ENCODE results near the gene MESP2.

Gene MESP2

DNA sequence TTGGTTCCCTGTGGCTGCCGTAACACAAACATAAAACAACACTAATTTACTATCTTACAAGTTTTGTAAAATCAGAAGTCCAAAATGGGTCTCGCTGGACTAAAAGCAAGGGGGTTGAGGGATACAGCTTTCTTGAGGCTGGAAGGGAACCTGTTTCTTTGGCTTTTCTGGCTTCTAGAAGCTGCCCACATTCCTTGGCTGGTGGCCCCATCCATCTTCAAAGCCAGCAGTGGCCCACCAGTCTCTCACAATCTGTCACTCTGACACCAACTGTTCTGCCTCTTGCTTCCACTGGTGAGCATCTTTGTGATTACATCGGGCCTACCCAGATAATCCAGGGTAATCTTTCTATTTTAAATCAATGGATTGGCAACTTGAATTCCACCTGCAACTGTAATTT is 39.6 kb downstream of the MESP2 start:
- DNase-seq (ENCODE audit: low read depth, low spot score), result no peak

DNA sequence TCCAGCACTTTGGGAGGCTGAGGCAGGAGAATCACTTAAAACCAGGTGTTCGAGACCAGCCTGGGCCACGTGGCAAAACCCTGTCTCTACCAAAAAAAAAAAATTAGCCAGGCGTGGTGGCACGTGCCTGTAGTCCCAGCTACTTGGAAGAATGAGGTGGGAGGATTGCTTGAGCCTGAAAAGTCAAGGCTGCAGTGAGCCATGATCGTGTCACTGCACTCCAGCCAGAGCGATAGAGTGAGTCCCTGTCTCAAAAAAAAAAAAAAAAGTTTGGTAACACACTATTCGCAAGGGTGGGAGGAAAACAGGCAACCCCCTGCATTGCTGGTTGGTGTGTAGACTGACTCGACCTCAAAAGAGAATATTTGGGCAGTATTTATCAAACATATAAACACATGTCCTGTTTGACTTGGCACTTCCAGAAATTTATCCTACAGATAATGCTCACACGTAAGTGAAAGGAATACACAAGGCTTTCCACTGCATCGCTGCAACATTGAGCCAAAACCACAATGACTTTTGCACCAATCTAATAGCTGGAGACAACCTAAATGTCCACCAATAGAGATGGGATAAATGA is 41.7 kb downstream of the MESP2 start:
- DNase-seq (ENCODE audit: low read depth, low spot score), result no peak

DNA sequence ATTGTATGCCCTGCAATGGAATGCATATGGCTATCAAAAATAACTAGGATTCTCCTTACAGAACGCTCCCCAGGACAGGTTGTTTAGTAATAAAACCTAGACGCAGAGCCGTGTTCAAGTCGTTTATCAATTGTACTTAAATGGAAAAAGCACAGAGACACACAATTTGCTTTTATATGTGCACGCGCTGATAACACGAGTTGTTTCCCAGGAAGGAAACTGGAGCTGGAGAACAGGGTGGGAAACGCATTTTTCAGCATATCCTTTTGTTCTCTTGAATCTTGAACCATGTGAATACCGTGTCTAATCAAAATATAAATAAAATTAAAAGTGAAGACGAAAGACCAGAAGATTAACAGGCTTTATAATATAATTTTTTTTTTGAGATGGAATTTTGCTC is 42.2 kb downstream of the MESP2 start:
- DNase-seq (ENCODE audit: low read depth, low spot score), result no peak

DNA sequence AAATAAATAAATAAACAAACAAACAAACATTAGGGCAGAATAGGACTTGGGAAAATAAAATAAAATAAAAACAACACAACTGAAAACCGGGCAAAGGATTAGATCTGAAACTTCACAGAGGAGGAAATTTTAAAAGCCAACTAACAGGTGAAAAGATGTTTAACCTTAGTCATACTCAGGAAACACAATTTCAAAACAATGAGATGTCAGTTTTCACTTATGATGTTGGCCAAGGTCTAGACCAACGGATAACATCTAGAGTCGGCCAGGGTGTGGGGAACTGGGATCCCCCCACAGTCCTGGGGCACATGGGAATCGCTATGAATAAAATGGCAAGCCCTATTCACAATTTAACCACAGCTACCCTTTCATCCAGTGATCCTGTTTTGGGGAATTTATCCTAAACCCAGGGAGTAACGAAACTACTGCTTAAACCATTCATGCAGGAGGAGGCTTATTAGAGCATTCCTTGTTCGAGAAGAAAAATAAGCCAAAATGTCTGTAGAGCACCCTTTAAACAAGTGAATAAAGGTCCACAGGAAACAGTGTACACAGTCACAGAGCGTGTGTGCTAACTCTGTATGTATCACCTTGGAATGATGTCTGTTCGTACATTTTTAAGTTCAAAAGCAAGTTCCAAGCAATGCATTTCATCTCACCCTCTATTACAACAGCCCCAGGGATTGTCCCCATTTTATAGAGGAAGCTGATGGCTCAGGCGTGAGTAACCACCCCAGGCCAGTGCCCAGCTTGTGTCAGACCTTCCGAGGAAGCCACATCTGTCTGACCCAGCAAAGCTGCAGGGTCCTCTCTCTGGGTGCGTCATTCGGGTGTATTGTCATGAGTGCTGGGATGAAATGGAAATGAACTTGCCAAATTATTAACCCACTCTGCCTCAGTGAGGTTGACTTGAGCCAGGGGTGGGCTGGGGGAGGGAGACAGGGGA is 44.8 kb downstream of the MESP2 start:
- no peak for DNase-seq (ENCODE audit: low read depth, low spot score)

DNA sequence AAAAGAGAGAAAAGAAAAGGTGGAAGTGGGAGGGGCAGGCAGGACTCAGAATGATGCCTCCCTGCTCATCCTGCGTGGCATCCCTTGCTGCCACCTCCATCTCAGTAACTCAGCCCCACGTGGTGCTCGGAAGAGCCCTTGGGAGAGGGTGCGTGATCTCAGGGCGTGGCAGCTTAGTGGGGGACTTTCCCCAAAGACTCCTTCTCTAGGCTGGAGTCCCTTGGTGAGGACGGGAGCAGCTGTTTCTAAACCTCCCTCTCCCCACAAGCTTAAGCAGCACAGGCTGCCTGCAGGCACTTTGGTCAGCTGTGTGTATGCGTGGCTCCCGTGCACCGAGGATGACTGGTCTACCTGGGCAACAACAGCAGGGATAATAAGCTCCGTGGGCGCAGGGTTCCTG is 45.9 kb downstream of the MESP2 start:
- no peak for DNase-seq (ENCODE audit: low read depth, low spot score)

DNA sequence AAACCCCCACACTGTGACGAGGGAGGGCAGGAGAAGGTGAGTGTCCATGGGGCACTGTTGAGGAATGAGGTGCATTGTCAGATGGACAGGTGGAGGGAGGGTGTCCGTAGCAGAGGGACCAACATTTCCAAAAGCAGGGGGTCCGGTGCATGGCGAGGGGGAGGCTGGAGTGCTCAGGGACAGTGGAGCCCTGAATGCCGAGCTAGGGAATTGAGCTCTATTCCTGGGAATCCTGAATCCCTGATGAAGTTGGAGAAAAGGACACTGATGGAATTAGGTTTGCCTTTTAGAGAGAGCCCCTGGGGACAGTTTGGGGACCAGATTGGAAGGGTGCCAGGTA is 46.4 kb downstream of the MESP2 start:
- no peak for DNase-seq (ENCODE audit: low read depth, low spot score)

DNA sequence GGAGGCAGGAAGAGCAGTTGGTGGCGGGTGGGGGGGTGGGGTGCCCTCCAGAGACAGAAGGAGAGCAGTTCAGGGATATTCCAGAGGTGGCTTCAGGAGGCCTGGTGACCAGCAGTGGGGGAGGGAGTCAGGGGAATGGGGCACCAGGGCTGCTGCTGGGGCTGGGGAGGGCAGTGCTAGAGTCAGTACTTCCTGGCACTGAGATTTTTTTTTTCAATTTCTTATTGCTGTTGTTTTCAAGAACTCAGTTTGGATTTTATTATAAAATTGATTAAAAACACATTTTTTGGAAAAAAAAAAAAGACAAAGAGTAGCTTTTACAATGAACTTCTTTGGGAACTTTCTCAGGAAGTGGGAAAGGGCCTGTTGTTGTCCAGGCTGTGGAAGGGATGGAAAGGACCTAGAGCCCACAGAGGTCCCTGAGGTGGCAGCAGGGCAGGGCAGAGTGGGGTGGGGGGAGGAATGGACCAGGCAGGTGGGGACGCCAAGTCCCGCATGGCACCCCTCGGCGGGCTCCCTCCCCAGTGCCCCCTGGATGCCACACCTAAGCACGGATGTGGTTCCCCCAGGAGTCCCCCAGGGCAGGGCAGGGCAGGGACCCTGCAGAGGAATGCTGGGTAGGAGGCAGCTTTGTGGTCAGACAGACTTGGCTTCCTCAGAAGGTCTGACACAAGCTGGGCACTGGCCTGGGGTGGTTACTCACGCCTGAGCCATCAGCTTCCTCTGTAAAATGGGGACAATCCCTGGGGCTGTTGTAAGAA is 47.0 kb downstream of the MESP2 start:
- DNase-seq (ENCODE audit: low read depth, low spot score), result no peak

DNA sequence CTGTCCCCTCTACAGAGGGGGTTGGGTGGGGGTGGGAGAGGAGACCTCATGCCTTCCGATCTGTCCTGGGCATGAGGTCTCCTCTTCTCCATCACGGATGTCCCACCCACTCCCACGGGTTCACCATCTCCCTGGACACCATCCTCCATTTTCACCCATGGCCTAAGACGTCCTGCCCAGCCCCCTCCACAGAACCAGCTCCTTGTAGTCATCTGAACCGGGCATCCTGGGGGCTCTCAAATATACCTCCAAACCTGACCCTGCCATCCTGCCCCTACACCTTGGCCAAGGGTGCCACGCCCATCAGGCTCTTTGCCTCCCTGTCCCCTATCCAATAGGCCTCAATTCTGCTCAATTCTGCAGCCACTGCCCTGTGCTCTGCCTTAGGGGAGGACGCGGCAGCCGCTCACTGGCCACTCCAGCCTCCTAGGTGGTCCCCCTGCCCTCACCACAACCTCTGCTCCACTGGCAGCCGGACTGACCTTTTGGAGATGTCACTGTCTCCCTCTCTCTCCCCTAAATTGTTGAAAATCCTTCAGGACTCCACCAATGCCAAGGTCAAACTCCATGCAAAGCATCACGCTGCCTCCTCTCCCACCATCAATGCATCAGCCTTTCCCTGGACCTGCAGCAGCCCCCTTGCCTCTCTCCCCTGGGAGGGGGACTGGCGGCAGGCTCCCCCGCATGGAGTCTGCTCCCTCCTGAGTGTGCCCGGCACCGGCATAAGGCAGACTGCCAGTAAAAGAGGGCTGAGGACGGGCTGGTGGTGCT is 47.9 kb downstream of the MESP2 start:
- DNase-seq (ENCODE audit: low read depth, low spot score), result no peak

DNA sequence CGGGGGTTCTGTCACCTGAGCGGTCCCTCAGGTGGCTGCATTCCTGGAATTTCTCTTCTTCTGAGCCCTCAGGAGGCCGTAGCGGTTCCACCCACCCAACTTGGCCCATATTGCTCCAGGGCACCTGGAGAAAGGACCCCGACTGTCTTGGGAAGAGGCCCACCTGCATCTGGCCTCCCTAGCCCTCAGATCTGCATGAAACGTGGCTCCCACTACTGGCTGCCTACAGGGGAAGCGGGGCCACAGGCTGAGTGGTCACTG is 48.4 kb downstream of the MESP2 start:
- no peak for DNase-seq (ENCODE audit: low read depth, low spot score)

DNA sequence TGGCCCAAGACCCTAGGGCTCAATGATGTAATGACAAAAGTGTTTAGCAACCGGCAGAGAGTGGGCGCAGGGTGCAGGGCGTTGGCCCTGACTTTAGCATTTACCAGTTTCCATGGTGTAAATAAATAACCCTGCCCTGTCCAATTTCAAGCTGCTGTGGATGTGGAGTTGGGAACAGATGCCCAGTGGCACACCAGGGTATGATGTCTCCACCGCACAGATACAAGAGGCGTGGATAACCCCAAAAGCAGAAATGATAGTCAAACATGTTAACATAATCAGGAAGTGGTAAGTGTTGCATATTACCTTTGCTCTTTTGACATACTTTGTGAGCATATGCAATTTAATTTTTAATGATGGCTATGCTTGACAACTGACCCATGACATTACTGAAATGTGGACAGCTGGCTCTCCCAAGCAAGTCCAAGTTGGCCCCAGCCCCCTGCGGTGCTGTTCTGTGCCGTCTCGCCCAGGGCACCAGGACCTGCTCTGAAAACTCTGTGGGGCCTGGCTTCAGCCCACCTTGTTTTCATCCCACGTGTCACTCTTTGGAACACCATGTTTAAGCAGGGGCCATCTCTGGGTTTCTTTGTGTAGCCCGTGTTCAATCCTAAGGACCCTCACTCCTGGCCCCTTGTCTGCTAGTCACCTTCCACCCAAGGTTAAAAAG is 49.3 kb downstream of the MESP2 start:
- DNase-seq (ENCODE audit: low read depth, low spot score), result no peak

DNA sequence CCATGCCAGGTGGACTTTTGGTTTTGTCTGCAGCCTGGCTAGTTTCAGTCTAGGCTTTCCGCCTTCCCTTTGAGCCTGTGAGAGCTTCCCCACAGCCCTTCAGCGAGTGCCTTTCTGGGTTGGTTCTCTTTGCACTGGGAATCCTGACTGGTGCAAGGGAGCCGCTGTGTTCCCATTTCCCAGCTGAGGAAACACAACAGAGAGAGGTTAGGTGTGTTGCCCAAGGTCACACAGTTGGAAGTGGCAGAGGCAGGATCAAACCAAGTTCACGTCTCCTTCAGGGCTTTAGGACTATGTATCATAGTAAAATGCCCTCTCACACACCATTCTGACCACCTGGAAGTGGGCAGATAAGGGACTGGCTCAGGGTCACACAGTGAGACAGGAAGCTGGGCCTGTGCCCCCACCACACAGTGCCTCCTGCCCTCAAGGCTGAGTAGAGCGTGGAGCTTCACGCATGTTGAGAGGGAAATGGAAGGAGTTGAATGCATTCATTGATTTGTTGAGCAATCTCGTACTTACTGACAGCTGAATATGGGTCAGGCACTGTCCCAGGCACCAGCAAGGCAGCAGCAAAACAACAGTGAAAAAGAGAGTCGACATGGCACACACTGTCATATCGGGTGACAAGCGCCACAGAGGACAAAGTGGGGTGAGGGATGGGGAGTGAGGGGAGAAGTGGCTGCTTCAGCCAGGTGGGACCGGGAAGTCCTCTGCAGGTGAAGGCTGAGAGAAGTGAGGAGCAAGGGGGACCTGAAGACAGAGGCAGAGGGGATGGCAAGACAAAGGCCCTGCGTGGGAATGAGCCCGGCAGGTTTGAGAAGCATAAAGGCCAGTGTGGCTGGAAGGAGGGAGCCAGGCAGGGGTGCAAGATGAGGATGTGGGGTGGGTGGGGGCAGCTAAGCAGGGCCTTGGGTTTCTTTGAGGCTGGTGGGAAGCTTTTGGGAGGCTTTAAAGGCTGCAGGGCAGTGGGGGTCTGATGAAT is 50.8 kb downstream of the MESP2 start:
- DNase-seq (ENCODE audit: low read depth, low spot score), result no peak

DNA sequence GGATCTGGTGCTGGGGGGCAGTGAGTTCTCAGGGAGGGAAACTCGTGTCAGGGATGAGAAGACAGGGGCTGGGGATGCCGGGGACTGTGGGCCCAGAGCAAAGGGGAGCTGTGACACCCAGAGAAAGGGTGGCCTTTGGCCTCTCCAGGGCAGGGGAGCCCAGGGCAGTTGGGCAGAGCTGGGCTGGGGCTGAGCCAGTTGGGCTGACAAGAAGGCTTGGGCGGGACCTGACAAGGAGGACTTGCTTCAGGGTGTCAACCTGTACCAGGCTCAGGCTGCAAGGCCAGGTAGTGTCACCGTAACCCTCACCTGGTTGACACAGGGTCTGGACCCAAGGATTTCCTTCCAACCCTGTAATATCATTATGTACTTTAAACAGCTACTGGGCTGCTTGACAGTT is 51.7 kb downstream of the MESP2 start:
- no peak for DNase-seq (ENCODE audit: low read depth, low spot score)
